Hindlimb muscle (tissue), 1 donor: ENCODE results near the gene SLC16A11. TPM values are rescaled to one million over a fixed set of nuclear protein-coding genes. Genes with fewer than 3 reads are reported as not detected.
A peak's percentile ranks its signal among the peaks of the same experiment; 100 is the strongest.
"Not testable (repeated sequence)": the region's sequence is repeated elsewhere in the genome, so short reads cannot be mapped to it uniquely, and the experiment has no call there.

Experiments
- DNase-seq: peaks from one replicate; pipeline ENCODE4 v3.0.0-alpha.2; 2013
- polyA plus RNA-seq: library from polyadenylated mRNA; unstranded; fragments of 120-200 nt; gene quantifications from one replicate; pipeline ENCODE4 v1.2.1, GENCODE V29; 2013; ENCODE audit not compliant: insufficient read length

Gene SLC16A11
- polyA plus RNA-seq, 1 donor, result 0.50 TPM

GRCh38 chr17:7058831-7059447, 15.0 kb upstream of the SLC16A11 start:
- DNase-seq, result no peak

GRCh38 chr17:7056386-7056785, 12.5 kb upstream of the SLC16A11 start:
- no peak for DNase-seq

GRCh38 chr17:7050583-7050982, 6.7 kb upstream of the SLC16A11 start:
- DNase-seq, result not testable (repeated sequence)

GRCh38 chr17:7048968-7049367, 5.1 kb upstream of the SLC16A11 start:
- DNase-seq, result no peak

- DNase-seq, result no peak
Observed at GRCh38 chr17:7047566-7047965, 3.7 kb upstream of the SLC16A11 start.

GRCh38 chr17:7046725-7047397, 3.0 kb upstream of the SLC16A11 start:
- not testable (repeated sequence) for DNase-seq

GRCh38 chr17:7046127-7046724, 2.3 kb upstream of the SLC16A11 start:
- no peak for DNase-seq

GRCh38 chr17:7045492-7046126, 1.7 kb upstream of the SLC16A11 start:
- peak; percentile 72 for DNase-seq

GRCh38 chr17:7043182-7043496, 753 bp downstream of the SLC16A11 start:
- DNase-seq, result no peak

- DNase-seq, result no peak
Observed at GRCh38 chr17:7042501-7043181, 1.3 kb downstream of the SLC16A11 start.

GRCh38 chr17:7041607-7042500, 2.0 kb downstream of the SLC16A11 start:
- DNase-seq, result no peak

- no peak for DNase-seq
Observed at GRCh38 chr17:7039832-7040231, 4.1 kb downstream of the SLC16A11 start.

- no peak for DNase-seq
Observed at GRCh38 chr17:7038025-7038862, 5.6 kb downstream of the SLC16A11 start.

- DNase-seq, result peak; percentile 81
Observed at GRCh38 chr17:7035591-7036368, 8.1 kb downstream of the SLC16A11 start, which contains the start of gene SLC16A13. Gene SLC16A13 (plus strand): TSS chr17:7036015. CDS start chr17:7036383, 368 bp downstream.

GRCh38 chr17:7034955-7035590, 8.8 kb downstream of the SLC16A11 start:
- no peak for DNase-seq

- no peak for DNase-seq
Observed at GRCh38 chr17:7029659-7030058, 14.2 kb downstream of the SLC16A11 start.

- DNase-seq, result no peak
Observed at GRCh38 chr17:7029096-7029495, 14.8 kb downstream of the SLC16A11 start.

GRCh38 chr17:7027335-7027734, 16.6 kb downstream of the SLC16A11 start:
- no peak for DNase-seq

- DNase-seq, result no peak
Observed at GRCh38 chr17:7026471-7027115, 17.3 kb downstream of the SLC16A11 start.
